ENCODE data around the gene EEPD1.

DNA sequence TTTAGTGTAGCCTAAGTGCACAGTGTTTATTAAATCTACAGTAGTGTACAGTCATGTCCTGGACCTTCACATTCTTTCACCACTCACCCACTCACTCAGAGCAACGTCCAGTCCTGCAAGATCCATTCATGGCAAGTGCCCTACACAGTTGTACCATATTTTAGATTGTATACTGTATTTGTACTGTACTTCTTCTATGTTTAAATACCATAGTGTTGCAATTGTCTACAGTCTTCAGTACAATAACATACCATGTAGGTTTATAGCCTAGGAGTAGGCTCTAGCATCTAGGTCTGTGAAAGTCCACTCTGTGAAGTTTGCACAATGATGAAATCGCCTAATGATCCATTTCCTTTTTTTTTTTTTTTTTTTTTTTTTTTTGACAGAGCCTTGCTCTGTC is 12.0 kb downstream of the EEPD1 start:
- TF ChIP-seq, protein P1, sequence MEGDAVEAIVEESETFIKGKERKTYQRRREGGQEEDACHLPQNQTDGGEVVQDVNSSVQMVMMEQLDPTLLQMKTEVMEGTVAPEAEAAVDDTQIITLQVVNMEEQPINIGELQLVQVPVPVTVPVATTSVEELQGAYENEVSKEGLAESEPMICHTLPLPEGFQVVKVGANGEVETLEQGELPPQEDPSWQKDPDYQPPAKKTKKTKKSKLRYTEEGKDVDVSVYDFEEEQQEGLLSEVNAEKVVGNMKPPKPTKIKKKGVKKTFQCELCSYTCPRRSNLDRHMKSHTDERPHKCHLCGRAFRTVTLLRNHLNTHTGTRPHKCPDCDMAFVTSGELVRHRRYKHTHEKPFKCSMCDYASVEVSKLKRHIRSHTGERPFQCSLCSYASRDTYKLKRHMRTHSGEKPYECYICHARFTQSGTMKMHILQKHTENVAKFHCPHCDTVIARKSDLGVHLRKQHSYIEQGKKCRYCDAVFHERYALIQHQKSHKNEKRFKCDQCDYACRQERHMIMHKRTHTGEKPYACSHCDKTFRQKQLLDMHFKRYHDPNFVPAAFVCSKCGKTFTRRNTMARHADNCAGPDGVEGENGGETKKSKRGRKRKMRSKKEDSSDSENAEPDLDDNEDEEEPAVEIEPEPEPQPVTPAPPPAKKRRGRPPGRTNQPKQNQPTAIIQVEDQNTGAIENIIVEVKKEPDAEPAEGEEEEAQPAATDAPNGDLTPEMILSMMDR (IDR thresholded peaks at IDR 0.05): no peak
- TF ChIP-seq POLR2A (IDR thresholded peaks at IDR 0.05): no peak
